ENCODE results near the gene SUSD5. TPM values are rescaled to one million over a fixed set of nuclear protein-coding genes. Genes with fewer than 3 reads are reported as not detected.

The SUSD5 gene
- total RNA-seq, 1 experiment from 2014 or later, result 1.2 TPM

DNA sequence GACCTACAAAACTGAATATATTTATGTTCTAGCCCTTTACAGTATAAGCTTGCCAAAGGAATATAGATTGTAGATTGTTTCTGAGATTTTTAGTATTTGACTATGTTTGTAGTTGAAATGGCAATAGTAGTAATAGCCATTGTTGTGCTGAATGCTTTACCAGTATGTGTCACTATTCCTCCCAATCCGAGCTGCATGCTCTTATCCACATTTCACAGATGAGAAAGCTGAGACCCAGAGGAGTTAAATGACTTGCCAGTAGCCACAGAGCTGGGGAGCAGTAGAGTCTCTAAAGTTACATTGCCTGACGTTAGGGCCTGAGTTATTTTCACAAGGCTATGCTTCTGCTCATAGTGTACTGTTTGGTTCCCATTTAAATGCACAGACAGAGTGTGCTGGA, 118.4 kb downstream of the SUSD5 start (continued):
- TF ChIP-seq ZNF281 (CRISPR knock-in tag; IDR thresholded peaks at IDR 0.05), result no peak

Other genes starting within 250 kb of the SUSD5 start
- 48.2 to 60.2 TPM (median 58.2 TPM) in 3 replicates for gene GLB1, start 121.7 kb downstream of the SUSD5 start, total RNA-seq (2021)
- gene TMPPE, start 121.7 kb downstream of the SUSD5 start, total RNA-seq (2021), result 6.7 to 7.4 TPM (median 6.8 TPM) in 3 replicates
- 156 to 197 TPM (median 196 TPM) in 3 replicates for gene CRTAP, start 104.8 kb downstream of the SUSD5 start, total RNA-seq (2021)
- gene FBXL2, start 58.6 kb upstream of the SUSD5 start, total RNA-seq (2021), result 2.6 to 2.9 TPM (median 2.8 TPM) in 3 replicates
- 68.5 to 72.6 TPM (median 69.6 TPM) in 3 replicates for gene UBP1, start 221.6 kb upstream of the SUSD5 start, total RNA-seq (2021)